Measurements from ENCODE around the gene MYO7A. TPM values are rescaled to one million over a fixed set of nuclear protein-coding genes. Genes with fewer than 3 reads are reported as not detected.

The MYO7A gene
- total RNA-seq, 2 experiments from 2014 or later = 0.61 to 0.63 TPM

DNA sequence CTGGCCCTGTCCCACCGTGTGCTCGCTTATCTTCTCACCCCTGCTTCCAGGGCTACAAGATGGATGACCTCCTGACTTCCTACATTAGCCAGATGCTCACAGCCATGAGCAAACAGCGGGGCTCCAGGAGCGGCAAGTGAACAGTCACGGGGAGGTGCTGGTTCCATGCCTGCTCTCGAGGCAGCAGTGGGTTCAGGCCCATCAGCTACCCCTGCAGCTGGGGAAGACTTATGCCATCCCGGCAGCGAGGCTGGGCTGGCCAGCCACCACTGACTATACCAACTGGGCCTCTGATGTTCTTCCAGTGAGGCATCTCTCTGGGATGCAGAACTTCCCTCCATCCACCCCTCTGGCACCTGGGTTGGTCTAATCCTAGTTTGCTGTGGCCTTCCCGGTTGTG is 86.5 kb downstream of the MYO7A start:
- Histone ChIP-seq H3K36me3 (ENCODE audit: insufficient read depth, low read length) (no peaks in the 10 kb centered on the region), H3K4me3 (ENCODE audit: low read length) (no peak overlapping the region), H3K27me3 (ENCODE audit: control insufficient read depth in 1 of 2, insufficient read depth in 2 of 2, low read length in 2 of 2) (peaks cover 0 to 2% of the 10 kb centered on the region in 2 experiments), H3K9me3 (ENCODE audit: control insufficient read depth in 1 of 2, insufficient read depth in 1 of 2, low read length in 2 of 2) (no peaks in the 10 kb centered on the region), H3K27ac (ENCODE audit: low read depth in 1 of 2, low read length in 2 of 2) (no peak overlapping the region), H3K4me1 (ENCODE audit: insufficient read depth, low read length) (no peaks in the 10 kb centered on the region)
- H3K36me3 Mint-ChIP-seq (ENCODE audit: low read depth) = no peaks in the 10 kb centered on the region
- DNase-seq (no peak), ATAC-seq (ENCODE audit: poor library complexity) (no peak)
- H3K27me3 Mint-ChIP-seq = no peaks in the 10 kb centered on the region
- ChIA-PET POLR2A (no interaction called here), CTCF (no interaction called here)
- TF ChIP-seq, protein P1, sequence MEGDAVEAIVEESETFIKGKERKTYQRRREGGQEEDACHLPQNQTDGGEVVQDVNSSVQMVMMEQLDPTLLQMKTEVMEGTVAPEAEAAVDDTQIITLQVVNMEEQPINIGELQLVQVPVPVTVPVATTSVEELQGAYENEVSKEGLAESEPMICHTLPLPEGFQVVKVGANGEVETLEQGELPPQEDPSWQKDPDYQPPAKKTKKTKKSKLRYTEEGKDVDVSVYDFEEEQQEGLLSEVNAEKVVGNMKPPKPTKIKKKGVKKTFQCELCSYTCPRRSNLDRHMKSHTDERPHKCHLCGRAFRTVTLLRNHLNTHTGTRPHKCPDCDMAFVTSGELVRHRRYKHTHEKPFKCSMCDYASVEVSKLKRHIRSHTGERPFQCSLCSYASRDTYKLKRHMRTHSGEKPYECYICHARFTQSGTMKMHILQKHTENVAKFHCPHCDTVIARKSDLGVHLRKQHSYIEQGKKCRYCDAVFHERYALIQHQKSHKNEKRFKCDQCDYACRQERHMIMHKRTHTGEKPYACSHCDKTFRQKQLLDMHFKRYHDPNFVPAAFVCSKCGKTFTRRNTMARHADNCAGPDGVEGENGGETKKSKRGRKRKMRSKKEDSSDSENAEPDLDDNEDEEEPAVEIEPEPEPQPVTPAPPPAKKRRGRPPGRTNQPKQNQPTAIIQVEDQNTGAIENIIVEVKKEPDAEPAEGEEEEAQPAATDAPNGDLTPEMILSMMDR (IDR thresholded peaks at IDR 0.05) = no peak
- intact Hi-C loops (cut with DNase I, micrococcal nuclease) = no loop called here
- no peak overlapping the region for H3K27ac Mint-ChIP-seq
- no peak overlapping the region for H3K4me3 Mint-ChIP-seq
- H3K9me3 Mint-ChIP-seq = no peaks in the 10 kb centered on the region
- H3K4me1 Mint-ChIP-seq (ENCODE audit: low read depth) = no peaks in the 10 kb centered on the region

DNA sequence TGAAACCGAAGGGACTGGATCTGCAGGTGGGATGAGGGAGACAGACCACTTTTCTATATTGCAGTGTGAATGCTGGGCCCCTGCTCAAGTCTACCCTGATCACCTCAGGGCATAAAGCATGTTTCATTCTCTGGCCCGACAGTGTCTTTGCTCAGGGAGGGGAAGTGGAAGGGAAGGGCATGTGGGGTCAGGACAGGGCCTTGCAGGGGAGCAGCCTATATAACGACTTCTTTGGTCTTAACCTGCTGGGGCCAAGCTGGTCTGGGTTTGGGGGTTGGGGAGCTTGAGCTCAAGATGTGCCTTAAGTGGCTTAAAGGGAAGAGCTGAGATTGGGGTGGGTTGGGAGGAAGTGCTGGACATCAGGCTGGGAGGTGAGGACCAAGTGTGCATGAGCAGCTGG is 87.1 kb downstream of the MYO7A start:
- Mint-ChIP-seq H3K27me3 (no peaks in the 10 kb centered on the region), H3K4me3 (no peak overlapping the region), H3K4me1 (ENCODE audit: low read depth) (no peaks in the 10 kb centered on the region), H3K36me3 (ENCODE audit: low read depth) (no peaks in the 10 kb centered on the region), H3K9me3 (no peaks in the 10 kb centered on the region), H3K27ac (no peak overlapping the region)
- Histone ChIP-seq H3K9me3 (ENCODE audit: control insufficient read depth in 1 of 2, insufficient read depth in 1 of 2, low read length in 2 of 2) (no peaks in the 10 kb centered on the region), H3K27me3 (ENCODE audit: control insufficient read depth in 1 of 2, insufficient read depth in 2 of 2, low read length in 2 of 2) (peaks cover 0 to 2% of the 10 kb centered on the region in 2 experiments), H3K4me1 (ENCODE audit: insufficient read depth, low read length) (no peaks in the 10 kb centered on the region), H3K36me3 (ENCODE audit: insufficient read depth, low read length) (no peaks in the 10 kb centered on the region), H3K4me3 (ENCODE audit: low read length) (no peak overlapping the region), H3K27ac (ENCODE audit: low read depth in 1 of 2, low read length in 2 of 2) (no peak overlapping the region)
- ATAC-seq (ENCODE audit: poor library complexity) = no peak
- intact Hi-C loops (cut with DNase I, micrococcal nuclease) = no loop called here
- no peak for DNase-seq
- TF ChIP-seq, protein P1 (IDR thresholded peaks at IDR 0.05) = no peak
- POLR2A ChIA-PET = no interaction called here
- CTCF ChIA-PET = no interaction called here

DNA sequence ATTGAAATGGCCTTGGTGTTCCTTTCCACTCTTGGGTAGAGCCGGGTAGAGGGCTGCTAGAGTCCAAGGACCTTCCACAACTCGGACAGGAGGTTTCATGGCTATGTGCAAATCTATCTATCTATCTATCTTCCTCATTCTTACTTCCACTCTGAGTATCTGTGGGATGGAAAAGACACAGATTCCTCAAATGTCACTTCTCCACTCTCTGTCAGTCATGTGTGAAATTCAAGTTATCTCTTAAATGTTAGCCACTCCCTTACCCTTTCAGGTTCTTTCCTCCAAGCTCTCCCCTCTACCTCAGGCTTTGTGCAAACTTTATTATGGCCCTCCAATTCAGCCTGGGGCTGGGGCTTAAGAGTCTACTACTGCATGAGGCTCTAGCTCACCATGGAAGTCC is 89.1 kb downstream of the MYO7A start:
- intact Hi-C loops (cut with DNase I, micrococcal nuclease) = no loop called here
- Mint-ChIP-seq H3K9me3 (no peaks in the 10 kb centered on the region), H3K27me3 (peaks cover 4% of the 10 kb centered on the region), H3K27ac (no peak overlapping the region), H3K36me3 (ENCODE audit: low read depth) (no peaks in the 10 kb centered on the region), H3K4me3 (no peak overlapping the region), H3K4me1 (ENCODE audit: low read depth) (no peaks in the 10 kb centered on the region)
- TF ChIP-seq, protein P1 (IDR thresholded peaks at IDR 0.05) = no peak
- no peak overlapping the region for H3K27ac ChIP-seq (ENCODE audit: low read depth in 1 of 2, low read length in 2 of 2)
- no peaks in the 10 kb centered on the region for H3K9me3 ChIP-seq (ENCODE audit: control insufficient read depth in 1 of 2, insufficient read depth in 1 of 2, low read length in 2 of 2)
- CTCF ChIA-PET = no interaction called here
- DNase-seq (no peak), ATAC-seq (ENCODE audit: poor library complexity) (no peak)
- no peak overlapping the region for H3K4me3 ChIP-seq (ENCODE audit: low read length)
- POLR2A ChIA-PET = no interaction called here
- no peaks in the 10 kb centered on the region for H3K36me3 ChIP-seq (ENCODE audit: insufficient read depth, low read length)
- no peaks in the 10 kb centered on the region for H3K4me1 ChIP-seq (ENCODE audit: insufficient read depth, low read length)
- peaks cover 0 to 2% of the 10 kb centered on the region in 2 experiments for H3K27me3 ChIP-seq (ENCODE audit: control insufficient read depth in 1 of 2, insufficient read depth in 2 of 2, low read length in 2 of 2)

Data from CD4-positive, alpha-beta T cell (primary cell).